Spinal cord (tissue), 10 donors: Measurements from ENCODE around the gene REG1A. TPM values are rescaled to one million over a fixed set of nuclear protein-coding genes. Genes with fewer than 3 reads are reported as not detected.

Experiments used
- DNase-seq, 6 donors: peaks; one replicate each; pipeline versions ENCODE4 v3.0.0 to v3.0.0-alpha.2; 2013 to 2015; ENCODE audit warnings: low spot score in 6 of 6, low read depth in 4 of 6
- H3K27ac ChIP-seq: one replicate; pipeline ENCODE4 v1.5.1; 2013; ENCODE audit warnings: low read depth, low read length, control low read depth
- H3K27me3 ChIP-seq: one replicate; pipeline ENCODE4 v1.6.1; 2013; ENCODE audit warnings: low read length; ENCODE audit not compliant: control insufficient read depth, insufficient read depth
- H3K36me3 ChIP-seq: one replicate; pipeline ENCODE4 v1.6.1; 2013; ENCODE audit warnings: low read length; ENCODE audit not compliant: control insufficient read depth, insufficient read depth
- H3K4me1 ChIP-seq: one replicate; pipeline ENCODE4 v1.6.1; 2013; ENCODE audit warnings: low read length; ENCODE audit not compliant: control insufficient read depth, insufficient read depth
- H3K4me3 ChIP-seq: one replicate; pipeline ENCODE4 v1.5.1; 2013; ENCODE audit warnings: low read depth, low read length, control low read depth
- H3K9me3 ChIP-seq: one replicate; pipeline ENCODE4 v1.6.1; 2013; ENCODE audit warnings: low read length; ENCODE audit not compliant: control insufficient read depth, insufficient read depth
- whole genome bisulfite sequencing: methylation state at CpG from one replicate; pipeline ENCODE4 v1.1.5; 2013; ENCODE audit warnings: missing lambda C conversion rate; ENCODE audit not compliant: insufficient coverage; 5-methylcytosine and 5-hydroxymethylcytosine counted together
- polyA plus RNA-seq, 2 donors: library from polyadenylated mRNA; unstranded; fragments of 120-200 nt; gene quantifications; one replicate each; pipeline ENCODE4 v1.2.1, GENCODE V29; 2013; ENCODE audit not compliant: insufficient read length in 2 of 2
- total RNA-seq, 2 donors: library from RNA; depleted of rRNA in 1 of 2; stranded (reverse); fragments of 120-200 nt in 1 of 2; fragments of >200 nt in 1 of 2; gene quantifications; one replicate each; pipeline versions ENCODE4 v1.2.3 to v1.2.4, GENCODE V29; 2013 to 2014
- donor health status: healthy.

Gene REG1A
- total and polyA plus RNA-seq, 4 donors: not detected

GRCh38 chr2:79159030-79159429 lies 38.7 kb downstream of the REG1A start:
- Histone ChIP-seq H3K4me3 (no peak overlapping the region), H3K27me3 (no peaks in the 10 kb centered on the region), H3K36me3 (no peaks in the 10 kb centered on the region), H3K27ac (no peak overlapping the region), H3K4me1 (no peaks in the 10 kb centered on the region), H3K9me3 (no peaks in the 10 kb centered on the region)
- DNase-seq: no peak
- WGBS: 80% methylated on average over 2 of the region's 2 CpGs

GRCh38 chr2:79159653-79160052 lies 39.4 kb downstream of the REG1A start, which contains the start of gene REG3A:
TSS of gene REG3A (minus strand) at chr2:79159753. CDS start at chr2:79159405, 348 bp downstream.
- no peaks in the 10 kb centered on the region for H3K9me3 ChIP-seq
- no peaks in the 10 kb centered on the region for H3K4me1 ChIP-seq
- H3K27me3 ChIP-seq: no peaks in the 10 kb centered on the region
- H3K4me3 ChIP-seq: no peak within 1 kb of the TSS
- DNase-seq: no peak
- H3K36me3 ChIP-seq: no peaks in the 10 kb centered on the region
- H3K27ac ChIP-seq: no peak within 1 kb of the TSS

DNA sequence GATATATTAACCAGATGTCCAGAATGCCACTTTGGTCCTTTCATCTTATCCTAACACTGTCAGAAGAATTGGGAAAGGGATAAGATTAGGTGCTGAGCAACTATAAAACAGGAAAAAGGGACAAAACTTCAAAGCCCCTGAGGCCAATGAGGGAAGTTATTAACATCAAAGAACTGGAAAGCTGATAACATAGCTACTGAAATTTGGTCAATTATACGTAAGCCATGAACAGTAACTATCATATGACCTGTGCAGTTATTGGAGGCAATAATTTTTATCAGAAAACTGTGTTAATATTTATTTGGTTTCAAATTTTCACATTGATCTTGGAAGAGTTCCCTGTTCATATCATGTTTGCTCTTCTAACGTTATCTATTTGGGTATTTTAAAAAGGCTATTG lies 41.8 kb downstream of the REG1A start:
- WGBS: no CpG with 5 or more reads among the region's 2 CpGs
- Histone ChIP-seq H3K4me1 (no peaks in the 10 kb centered on the region), H3K27me3 (no peaks in the 10 kb centered on the region), H3K4me3 (no peak overlapping the region), H3K36me3 (no peaks in the 10 kb centered on the region), H3K9me3 (no peaks in the 10 kb centered on the region), H3K27ac (no peak overlapping the region)
- no peak for DNase-seq

GRCh38 chr2:79162801-79163200 lies 42.5 kb downstream of the REG1A start:
- H3K4me3 ChIP-seq: no peak overlapping the region
- no peaks in the 10 kb centered on the region for H3K9me3 ChIP-seq
- no peaks in the 10 kb centered on the region for H3K27me3 ChIP-seq
- H3K27ac ChIP-seq: no peak overlapping the region
- H3K4me1 ChIP-seq: no peaks in the 10 kb centered on the region
- WGBS: no CpG with 5 or more reads among the region's 1 CpG
- no peak for DNase-seq
- H3K36me3 ChIP-seq: no peaks in the 10 kb centered on the region

- Histone ChIP-seq H3K4me3 (no peak overlapping the region), H3K9me3 (no peaks in the 10 kb centered on the region), H3K36me3 (no peaks in the 10 kb centered on the region), H3K4me1 (no peaks in the 10 kb centered on the region), H3K27ac (no peak overlapping the region), H3K27me3 (no peaks in the 10 kb centered on the region)
- 100% methylated on average over 1 of the region's 2 CpGs for WGBS
- no peak for DNase-seq
Measured at GRCh38 chr2:79171348-79171958, 51.2 kb downstream of the REG1A start.

Other genes with a start within 250 kb of the REG1A start
- under 1 TPM in 1 of 2 donors, not detected in 1; 0.50 TPM for gene REG3G, start 94.8 kb upstream of the REG1A start, total RNA-seq
- not detected for gene REG3G, start 94.8 kb upstream of the REG1A start, polyA plus RNA-seq
- gene REG1B, start 32.5 kb upstream of the REG1A start, total RNA-seq: not detected
- not detected for gene REG1B, start 32.5 kb upstream of the REG1A start, polyA plus RNA-seq
- gene REG3A, start 39.3 kb downstream of the REG1A start, total RNA-seq: not detected
- gene REG3A, start 39.3 kb downstream of the REG1A start, polyA plus RNA-seq: not detected